Measurements from ENCODE around the gene DBNDD1. TPM values are rescaled to one million over a fixed set of nuclear protein-coding genes. Genes with fewer than 3 reads are reported as not detected.
"Not testable (repeated sequence)": the region's sequence is repeated elsewhere in the genome, so short reads cannot be mapped to it uniquely, and the experiment has no call there.

The DBNDD1 gene
- polyA plus RNA-seq (2013, experiment 1 of 2), result 8.8 TPM
- 9.1 TPM for polyA plus RNA-seq (2013, experiment 2 of 2)

- 1% methylated on average over 54 to 72 of the region's 103 CpGs for WGBS, 2 experiments (ENCODE audit: insufficient coverage in 2 of 2)
- H3K4me3 ChIP-seq (ENCODE audit: extremely low read depth, insufficient read depth, low read length, poor library complexity, severe bottlenecking), result peak within 1 kb of the TSS; percentile 56
- peaks cover 38% of the 10 kb centered on the region for H3K4me1 ChIP-seq (ENCODE audit: control insufficient read depth, insufficient read depth, low read length, poor library complexity, severe bottlenecking)
- no peaks in the 10 kb centered on the region for H3K9me3 ChIP-seq (ENCODE audit: control insufficient read depth, low read length)
- H3K27ac ChIP-seq (ENCODE audit: low read depth, low read length, severe bottlenecking), result peak within 1 kb of the TSS; percentile 72
- H3K36me3 ChIP-seq (ENCODE audit: control insufficient read depth, insufficient read depth, low read length), result no peaks in the 10 kb centered on the region
These were observed at the start of gene DBNDD1 for GRCh38 chr16:90018652-90019542. Gene DBNDD1 (minus strand): TSS chr16:90019456. CDS start chr16:90019341, 115 bp downstream.

GRCh38 chr16:90061437-90061836 lies 42.2 kb upstream of the DBNDD1 start:
- Histone ChIP-seq H3K9me3 (ENCODE audit: control insufficient read depth, low read length) (no peaks in the 10 kb centered on the region), H3K36me3 (ENCODE audit: control insufficient read depth, insufficient read depth, low read length) (no peaks in the 10 kb centered on the region), H3K4me3 (ENCODE audit: extremely low read depth, insufficient read depth, low read length, poor library complexity, severe bottlenecking) (no peak overlapping the region), H3K4me1 (ENCODE audit: control insufficient read depth, insufficient read depth, low read length, poor library complexity, severe bottlenecking) (peaks cover 3% of the 10 kb centered on the region), H3K27ac (ENCODE audit: low read depth, low read length, severe bottlenecking) (no peak overlapping the region)
- WGBS, 2 experiments (ENCODE audit: insufficient coverage in 2 of 2), result 86 to 100% methylated on average over 1 of the region's 3 CpGs

DNA sequence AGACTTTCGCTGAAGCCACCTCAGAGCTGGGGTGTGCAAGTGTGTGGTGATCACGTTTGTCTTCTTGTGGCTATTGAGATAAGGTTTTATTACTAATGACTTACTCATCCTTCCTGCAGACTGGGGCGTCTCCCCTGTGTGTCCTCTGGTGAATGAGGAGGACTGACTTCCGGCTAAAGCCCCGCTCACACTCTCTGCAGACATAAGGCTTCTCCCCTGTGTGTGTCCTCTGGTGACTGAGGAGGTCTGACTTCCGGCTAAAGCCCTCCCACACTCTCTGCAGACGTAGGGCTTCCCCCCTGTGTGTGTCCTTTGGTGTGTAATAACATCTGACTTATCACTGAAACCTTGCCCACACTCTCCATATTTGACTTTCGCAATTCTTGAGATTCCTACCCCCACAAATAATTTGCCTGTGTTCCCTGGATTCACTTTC lies 38.5 kb upstream of the DBNDD1 start:
- H3K36me3 ChIP-seq (ENCODE audit: control insufficient read depth, insufficient read depth, low read length), result no peaks in the 10 kb centered on the region
- no peak overlapping the region for H3K27ac ChIP-seq (ENCODE audit: low read depth, low read length, severe bottlenecking)
- 100% methylated on average over 1 of the region's 8 CpGs for WGBS, 2 experiments (ENCODE audit: insufficient coverage in 2 of 2)
- peaks cover 3% of the 10 kb centered on the region for H3K4me1 ChIP-seq (ENCODE audit: control insufficient read depth, insufficient read depth, low read length, poor library complexity, severe bottlenecking)
- peaks cover 26% of the 10 kb centered on the region for H3K9me3 ChIP-seq (ENCODE audit: control insufficient read depth, low read length)
- H3K4me3 ChIP-seq (ENCODE audit: extremely low read depth, insufficient read depth, low read length, poor library complexity, severe bottlenecking), result no peak overlapping the region

- H3K4me1 ChIP-seq (ENCODE audit: control insufficient read depth, insufficient read depth, low read length, poor library complexity, severe bottlenecking); H3K27ac ChIP-seq (ENCODE audit: low read depth, low read length, severe bottlenecking); H3K36me3 ChIP-seq (ENCODE audit: control insufficient read depth, insufficient read depth, low read length); H3K4me3 ChIP-seq (ENCODE audit: extremely low read depth, insufficient read depth, low read length, poor library complexity, severe bottlenecking): not testable (repeated sequence)
- 80 to 84% methylated on average over 9 to 11 of the region's 15 CpGs for WGBS, 2 experiments (ENCODE audit: insufficient coverage in 2 of 2)
- peaks cover 26% of the 10 kb centered on the region for H3K9me3 ChIP-seq (ENCODE audit: control insufficient read depth, low read length)
These were observed 37.3 kb upstream of the DBNDD1 start for GRCh38 chr16:90056521-90056920.

GRCh38 chr16:90055371-90055770 lies 36.1 kb upstream of the DBNDD1 start:
- Histone ChIP-seq H3K4me3 (ENCODE audit: extremely low read depth, insufficient read depth, low read length, poor library complexity, severe bottlenecking) (no peak overlapping the region), H3K9me3 (ENCODE audit: control insufficient read depth, low read length) (peaks cover 26% of the 10 kb centered on the region), H3K36me3 (ENCODE audit: control insufficient read depth, insufficient read depth, low read length) (no peaks in the 10 kb centered on the region), H3K27ac (ENCODE audit: low read depth, low read length, severe bottlenecking) (no peak overlapping the region), H3K4me1 (ENCODE audit: control insufficient read depth, insufficient read depth, low read length, poor library complexity, severe bottlenecking) (peaks cover 3% of the 10 kb centered on the region)
- WGBS, 2 experiments (ENCODE audit: insufficient coverage in 2 of 2), result 74 to 81% methylated on average over 3 to 4 of the region's 4 CpGs

DNA sequence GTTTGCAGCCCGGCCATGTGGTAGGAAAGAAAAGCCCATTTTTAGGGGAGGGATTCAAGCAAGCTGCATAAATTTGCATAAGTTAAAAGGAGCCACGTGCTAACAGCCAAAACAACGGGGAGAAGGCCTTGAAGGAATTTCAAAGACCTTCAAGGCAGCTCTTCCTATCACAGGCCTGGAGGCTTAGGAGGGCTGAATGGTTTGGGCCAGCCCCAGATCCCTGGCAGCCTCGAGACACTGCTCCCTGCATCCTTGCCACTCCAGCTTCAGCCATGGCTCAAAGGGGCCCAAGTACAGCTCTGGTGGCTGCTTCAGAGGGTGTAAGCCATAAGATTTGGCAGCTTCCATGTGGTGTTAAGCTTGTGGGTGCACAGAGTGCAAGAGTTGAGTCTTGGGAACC lies 35.3 kb upstream of the DBNDD1 start:
- Histone ChIP-seq H3K9me3 (ENCODE audit: control insufficient read depth, low read length) (peaks cover 26% of the 10 kb centered on the region), H3K4me3 (ENCODE audit: extremely low read depth, insufficient read depth, low read length, poor library complexity, severe bottlenecking) (no peak overlapping the region), H3K4me1 (ENCODE audit: control insufficient read depth, insufficient read depth, low read length, poor library complexity, severe bottlenecking) (peaks cover 3% of the 10 kb centered on the region), H3K27ac (ENCODE audit: low read depth, low read length, severe bottlenecking) (no peak overlapping the region), H3K36me3 (ENCODE audit: control insufficient read depth, insufficient read depth, low read length) (no peaks in the 10 kb centered on the region)
- 44 to 54% methylated on average over 2 to 4 of the region's 4 CpGs for WGBS, 2 experiments (ENCODE audit: insufficient coverage in 2 of 2)

GRCh38 chr16:90053902-90054500 lies 34.7 kb upstream of the DBNDD1 start:
- H3K36me3 ChIP-seq (ENCODE audit: control insufficient read depth, insufficient read depth, low read length), result no peaks in the 10 kb centered on the region
- H3K4me3 ChIP-seq (ENCODE audit: extremely low read depth, insufficient read depth, low read length, poor library complexity, severe bottlenecking), result no peak overlapping the region
- H3K9me3 ChIP-seq (ENCODE audit: control insufficient read depth, low read length), result peaks cover 26% of the 10 kb centered on the region
- WGBS, 2 experiments (ENCODE audit: insufficient coverage in 2 of 2), result 20 to 83% methylated on average over 1 of the region's 1 CpG
- H3K27ac ChIP-seq (ENCODE audit: low read depth, low read length, severe bottlenecking), result no peak overlapping the region
- peaks cover 3% of the 10 kb centered on the region for H3K4me1 ChIP-seq (ENCODE audit: control insufficient read depth, insufficient read depth, low read length, poor library complexity, severe bottlenecking)

- H3K4me3 ChIP-seq (ENCODE audit: extremely low read depth, insufficient read depth, low read length, poor library complexity, severe bottlenecking), result no peak overlapping the region
- H3K27ac ChIP-seq (ENCODE audit: low read depth, low read length, severe bottlenecking), result no peak overlapping the region
- peaks cover 10% of the 10 kb centered on the region for H3K4me1 ChIP-seq (ENCODE audit: control insufficient read depth, insufficient read depth, low read length, poor library complexity, severe bottlenecking)
- WGBS, 2 experiments (ENCODE audit: insufficient coverage in 2 of 2), result 83 to 93% methylated on average over 9 of the region's 10 CpGs
- no peaks in the 10 kb centered on the region for H3K36me3 ChIP-seq (ENCODE audit: control insufficient read depth, insufficient read depth, low read length)
- peaks cover 23% of the 10 kb centered on the region for H3K9me3 ChIP-seq (ENCODE audit: control insufficient read depth, low read length)
These were observed 31.7 kb upstream of the DBNDD1 start for GRCh38 chr16:90050969-90051368.

DNA sequence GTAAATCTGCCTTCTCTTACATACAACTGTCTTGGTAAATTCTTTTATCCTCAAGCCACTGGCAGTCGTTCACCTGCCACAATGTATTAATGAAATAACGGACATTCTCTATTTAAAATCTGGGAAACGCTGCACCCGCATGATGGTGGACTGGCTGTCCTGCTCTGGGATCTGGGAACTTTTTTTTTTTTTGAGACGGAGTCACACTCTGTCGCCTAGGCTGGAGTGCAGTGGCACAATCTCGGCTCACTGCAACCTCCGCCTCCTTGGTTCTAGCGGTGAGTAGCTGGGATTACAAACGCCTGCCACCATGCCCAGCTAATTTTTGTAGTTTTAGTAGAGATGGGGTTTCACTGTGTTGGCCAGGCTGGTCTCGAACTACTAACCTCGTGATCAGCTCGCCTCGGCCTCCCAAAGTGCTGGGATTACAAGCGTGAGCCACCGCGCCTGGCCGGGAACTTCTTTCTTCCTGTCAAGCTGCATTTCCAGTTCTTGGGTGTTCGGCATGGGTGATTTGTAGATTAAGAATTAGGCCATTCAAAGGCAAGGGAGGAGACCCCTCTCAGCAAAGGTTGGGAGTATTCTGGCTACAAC lies 29.6 kb upstream of the DBNDD1 start:
- H3K9me3 ChIP-seq (ENCODE audit: control insufficient read depth, low read length), result peaks cover 2% of the 10 kb centered on the region
- no peaks in the 10 kb centered on the region for H3K36me3 ChIP-seq (ENCODE audit: control insufficient read depth, insufficient read depth, low read length)
- H3K4me3 ChIP-seq (ENCODE audit: extremely low read depth, insufficient read depth, low read length, poor library complexity, severe bottlenecking), result no peak overlapping the region
- H3K4me1 ChIP-seq (ENCODE audit: control insufficient read depth, insufficient read depth, low read length, poor library complexity, severe bottlenecking), result peaks cover 10% of the 10 kb centered on the region
- WGBS, 2 experiments (ENCODE audit: insufficient coverage in 2 of 2), result 90 to 95% methylated on average over 15 to 16 of the region's 19 CpGs
- H3K27ac ChIP-seq (ENCODE audit: low read depth, low read length, severe bottlenecking), result no peak overlapping the region

GRCh38 chr16:90048347-90048722 lies 29.1 kb upstream of the DBNDD1 start:
- H3K27ac ChIP-seq (ENCODE audit: low read depth, low read length, severe bottlenecking), result no peak overlapping the region
- H3K4me1 ChIP-seq (ENCODE audit: control insufficient read depth, insufficient read depth, low read length, poor library complexity, severe bottlenecking), result peaks cover 10% of the 10 kb centered on the region
- no peaks in the 10 kb centered on the region for H3K9me3 ChIP-seq (ENCODE audit: control insufficient read depth, low read length)
- H3K4me3 ChIP-seq (ENCODE audit: extremely low read depth, insufficient read depth, low read length, poor library complexity, severe bottlenecking), result no peak overlapping the region
- WGBS, 2 experiments (ENCODE audit: insufficient coverage in 2 of 2), result 95 to 96% methylated on average over 6 to 10 of the region's 12 CpGs
- H3K36me3 ChIP-seq (ENCODE audit: control insufficient read depth, insufficient read depth, low read length), result peaks cover 3% of the 10 kb centered on the region
